Neural progenitor cell (in vitro differentiated cells): Measurements from ENCODE around the gene TEX10.
"Not testable (repeated sequence)": the region's sequence is repeated elsewhere in the genome, so short reads cannot be mapped to it uniquely, and the experiment has no call there.

Experiments used
- CTCF ChIP-seq: fragments of 200-600 bp; sonication (generic); IDR thresholded peaks from 2 replicates; pipeline ENCODE4 v1.5.1; 2017; ENCODE audit warnings: antibody characterized with exemption, mild to moderate bottlenecking
- EZH2 ChIP-seq: fragments of 200-600 bp; sonication (generic); IDR thresholded peaks from 2 replicates; pipeline ENCODE4 v1.6.1; 2017; ENCODE audit warnings: antibody characterized with exemption, mild to moderate bottlenecking, moderate library complexity
- EZH2phosphoT487 ChIP-seq: fragments of 200-600 bp; sonication (generic); IDR thresholded peaks from 2 replicates; pipeline ENCODE4 v1.6.1; 2017; ENCODE audit warnings: antibody characterized with exemption

GRCh38 chr9:100338736-100339135 is 14.0 kb downstream of the TEX10 start:
- not testable (repeated sequence) for TF ChIP-seq CTCF, EZH2, EZH2phosphoT487
